Retinal pigment epithelial cell (primary cell): ENCODE measurements around the gene CELF2.

Source experiments
- DNase-seq: peaks from one replicate; pipeline ENCODE4 v3.0.0-alpha.2; 2010; ENCODE audit warnings: low read depth
- H3K4me3 ChIP-seq: 2 replicates; pipeline ENCODE4 v1.5.1; 2011; ENCODE audit warnings: mild to moderate bottlenecking, low read length, control low read depth, moderate library complexity
- TF ChIP-seq, protein P1 (sequence below): conservative IDR thresholded peaks from 2 replicates; pipeline ENCODE4 v1.5.1; 2011; ENCODE audit warnings: low read depth, low read length, control low read depth, inconsistent platforms

Gene CELF2

DNA sequence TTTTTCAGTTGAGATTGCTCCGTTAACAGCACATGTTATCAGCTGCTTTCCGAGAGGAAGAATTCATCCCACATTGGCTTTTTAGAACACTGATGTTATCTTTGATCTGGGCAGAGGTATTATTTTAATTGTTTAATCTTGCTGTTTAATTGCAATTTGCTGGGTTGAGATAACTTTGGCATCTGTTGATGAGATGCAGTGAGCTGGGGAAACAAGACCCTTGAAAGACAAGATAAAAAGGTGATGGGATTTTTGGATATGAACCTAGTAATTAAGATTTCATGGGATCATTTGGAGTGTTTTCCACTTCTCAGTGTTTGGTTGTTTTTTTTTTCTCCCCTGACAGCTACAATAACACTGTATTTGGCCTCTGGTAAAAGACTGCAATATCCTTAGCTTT, 4.5 kb downstream of the CELF2 start:
- TF ChIP-seq, protein P1, sequence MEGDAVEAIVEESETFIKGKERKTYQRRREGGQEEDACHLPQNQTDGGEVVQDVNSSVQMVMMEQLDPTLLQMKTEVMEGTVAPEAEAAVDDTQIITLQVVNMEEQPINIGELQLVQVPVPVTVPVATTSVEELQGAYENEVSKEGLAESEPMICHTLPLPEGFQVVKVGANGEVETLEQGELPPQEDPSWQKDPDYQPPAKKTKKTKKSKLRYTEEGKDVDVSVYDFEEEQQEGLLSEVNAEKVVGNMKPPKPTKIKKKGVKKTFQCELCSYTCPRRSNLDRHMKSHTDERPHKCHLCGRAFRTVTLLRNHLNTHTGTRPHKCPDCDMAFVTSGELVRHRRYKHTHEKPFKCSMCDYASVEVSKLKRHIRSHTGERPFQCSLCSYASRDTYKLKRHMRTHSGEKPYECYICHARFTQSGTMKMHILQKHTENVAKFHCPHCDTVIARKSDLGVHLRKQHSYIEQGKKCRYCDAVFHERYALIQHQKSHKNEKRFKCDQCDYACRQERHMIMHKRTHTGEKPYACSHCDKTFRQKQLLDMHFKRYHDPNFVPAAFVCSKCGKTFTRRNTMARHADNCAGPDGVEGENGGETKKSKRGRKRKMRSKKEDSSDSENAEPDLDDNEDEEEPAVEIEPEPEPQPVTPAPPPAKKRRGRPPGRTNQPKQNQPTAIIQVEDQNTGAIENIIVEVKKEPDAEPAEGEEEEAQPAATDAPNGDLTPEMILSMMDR: no peak
- DNase-seq: no peak
- H3K4me3 ChIP-seq: no peak overlapping the region

DNA sequence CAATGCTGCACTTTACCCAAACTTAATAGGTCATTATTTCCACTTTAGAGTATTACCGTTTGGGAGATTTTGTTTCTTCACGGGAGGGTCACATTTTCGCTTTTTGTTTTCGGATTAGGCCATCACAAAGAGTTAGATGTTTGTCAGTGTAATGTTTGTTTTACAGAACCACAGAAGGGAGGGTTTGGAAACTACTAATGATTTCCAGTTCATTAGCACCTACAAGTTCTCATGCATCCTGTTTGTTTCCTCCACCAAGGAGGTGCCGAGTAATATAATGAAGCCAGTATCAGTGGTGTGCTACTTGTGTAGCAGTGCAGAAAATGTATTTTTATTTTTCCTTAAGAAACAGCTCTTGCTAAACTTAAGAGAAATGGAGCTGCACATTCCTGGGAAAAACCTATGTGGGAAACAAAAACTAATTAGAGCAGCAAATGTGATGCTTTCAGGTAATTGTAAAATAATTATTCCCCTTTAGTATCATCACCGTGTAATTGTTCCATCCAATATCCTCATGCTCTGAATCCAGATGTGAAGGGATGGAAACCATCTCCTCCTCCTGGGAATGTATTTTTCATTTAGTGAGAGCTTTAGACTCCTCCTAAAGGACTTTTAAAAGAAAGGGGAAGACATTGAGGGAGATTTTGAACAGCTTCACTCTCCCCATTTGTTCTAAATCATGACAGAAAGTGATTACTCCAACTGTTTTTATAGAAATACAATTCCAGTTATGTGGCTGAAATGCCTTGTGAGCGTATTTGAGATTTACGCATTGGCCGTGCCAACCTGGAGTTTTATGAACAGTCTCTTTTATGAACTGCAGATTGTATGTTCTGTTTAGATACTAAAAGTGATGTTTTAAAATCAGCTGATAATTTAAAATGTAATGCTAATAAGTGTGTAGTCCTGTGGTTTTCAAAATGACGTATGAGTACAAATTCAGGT, 5.6 kb downstream of the CELF2 start:
- DNase-seq: no peak
- TF ChIP-seq, protein P1: no peak
- H3K4me3 ChIP-seq: no peak overlapping the region

GRCh38 chr10:11024596-11024995, 6.9 kb downstream of the CELF2 start:
- peak; percentile 80 for DNase-seq
- TF ChIP-seq, protein P1: no peak
- no peak overlapping the region for H3K4me3 ChIP-seq

DNA sequence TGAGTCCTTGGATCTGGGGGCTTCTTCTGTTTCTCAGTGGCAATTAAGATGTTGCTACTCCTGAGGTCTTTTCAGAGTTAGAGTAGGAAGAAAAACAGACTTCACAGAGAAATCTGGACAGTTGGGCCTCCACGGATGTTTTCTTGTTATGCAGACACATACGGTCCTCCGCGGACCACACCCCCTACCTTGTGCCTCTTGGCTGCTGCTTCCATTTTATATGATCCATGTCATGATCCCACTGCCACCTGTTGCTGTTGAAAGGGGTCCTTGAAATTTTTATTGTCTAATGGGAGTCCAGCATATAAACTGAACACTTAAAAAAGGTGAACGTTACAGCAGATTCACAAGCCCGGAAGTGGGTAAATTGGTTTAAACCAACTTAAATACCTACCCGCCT, 8.3 kb downstream of the CELF2 start:
- TF ChIP-seq, protein P1: no peak
- no peak overlapping the region for H3K4me3 ChIP-seq
- DNase-seq: no peak

- H3K4me3 ChIP-seq: no peak overlapping the region
- TF ChIP-seq, protein P1: no peak
- no peak for DNase-seq
Observed at GRCh38 chr10:11026773-11027172, 9.1 kb downstream of the CELF2 start.

GRCh38 chr10:11034762-11035161, 17.1 kb downstream of the CELF2 start:
- H3K4me3 ChIP-seq: no peak overlapping the region
- TF ChIP-seq, protein P1: no peak
- no peak for DNase-seq
